Calu3 (cell line): ENCODE data around the gene PADI1. TPM values are rescaled to one million over a fixed set of nuclear protein-coding genes. Genes with fewer than 3 reads are reported as not detected.
A peak's percentile ranks its signal among the peaks of the same experiment; 100 is the strongest.

ENCODE experiments used
- BruUV-seq: library from RNA; stranded (reverse); fragments of 400-500 nt; replicated peaks from 2 replicates; lab custom pipeline; 2021; lab: Mats Ljungman, UMichigan
- CTCF ChIA-PET: fragments of 300-600 bp; sonication (Branson Sonifier 250); formaldehyde crosslinking; loops from one replicate; lab custom pipeline; 2022; ENCODE audit warnings: antibody characterized with exemption; lab: Charles Lee
- DNase-seq: peaks from one replicate; pipeline ENCODE4 v3.0.0; 2022
- H3K27ac Mint-ChIP-seq: one replicate; pipeline ENCODE4 v1.8.0; 2022; ENCODE audit warnings: mixed read lengths; ENCODE audit not compliant: unreplicated experiment
- H3K27me3 Mint-ChIP-seq: one replicate; pipeline ENCODE4 v1.8.0; 2022; ENCODE audit warnings: mixed read lengths; ENCODE audit not compliant: unreplicated experiment
- H3K36me3 Mint-ChIP-seq: one replicate; pipeline ENCODE4 v1.8.0; 2022; ENCODE audit warnings: mild to moderate bottlenecking, moderate library complexity, mixed read lengths; ENCODE audit not compliant: insufficient read depth, unreplicated experiment
- H3K4me1 Mint-ChIP-seq: one replicate; pipeline ENCODE4 v1.8.0; 2022; ENCODE audit warnings: mild to moderate bottlenecking, low read depth, mixed read lengths; ENCODE audit not compliant: unreplicated experiment
- H3K4me3 Mint-ChIP-seq: one replicate; pipeline ENCODE4 v1.8.0; 2022; ENCODE audit warnings: mild to moderate bottlenecking, low read depth, moderate library complexity, mixed read lengths; ENCODE audit not compliant: unreplicated experiment
- H3K9me3 Mint-ChIP-seq: one replicate; pipeline ENCODE4 v1.8.0; 2022; ENCODE audit warnings: low read depth, mixed read lengths; ENCODE audit not compliant: unreplicated experiment
- CTCF ChIP-seq: fragments of 200-600 bp; IDR thresholded peaks from one replicate; pipeline ENCODE4 v1.8.0; 2022; ENCODE audit warnings: antibody characterized with exemption; ENCODE audit not compliant: unreplicated experiment
- intact Hi-C: fragments of 100-400 bp; cut with micrococcal nuclease; formaldehyde crosslinking; loops from one replicate; pipeline ENCODE4 v1.10.0; 2022; ENCODE audit not compliant: unreplicated experiment
- total RNA-seq: library from RNA; stranded (reverse); gene quantifications from 2 replicates; pipeline ENCODE4 v1.2.3, GENCODE V29; 2022

Gene PADI1
- total RNA-seq, 1 experiment from 2014 or later = 2.3 TPM

DNA sequence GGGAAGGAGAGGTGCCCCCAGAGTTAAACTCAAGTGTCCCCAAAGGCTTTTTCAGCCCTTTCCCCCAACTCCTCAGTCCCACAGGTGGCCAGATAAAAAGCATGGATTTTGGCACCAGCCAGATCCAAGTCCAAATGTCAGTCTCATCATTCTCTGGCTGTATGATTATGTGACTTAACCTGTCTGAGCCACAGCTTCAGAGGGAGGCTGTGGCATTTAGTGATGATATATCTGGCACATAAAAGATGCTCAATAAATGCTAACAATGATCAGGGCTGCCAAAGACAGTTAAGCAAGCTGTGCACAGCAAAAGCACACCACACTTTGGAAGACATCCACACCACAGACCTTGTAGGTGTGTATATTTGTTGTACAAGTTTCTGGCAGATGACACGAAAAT, 38.3 kb downstream of the PADI1 start:
- no peaks in the 10 kb centered on the region for H3K36me3 Mint-ChIP-seq
- CTCF ChIA-PET = no interaction called here
- no TSS peak for BruUV-seq

GRCh38 chr1:17244821-17245740, 40.2 kb downstream of the PADI1 start:
- Mint-ChIP-seq H3K27ac (peak overlapping the region; percentile 50), H3K36me3 (peaks cover under 1% of the 10 kb centered on the region)

More for the DNA sequence above, 38.3 kb downstream of the PADI1 start:
- no peak for DNase-seq
- no peak overlapping the region for H3K4me3 Mint-ChIP-seq
- no peak for TF ChIP-seq CTCF
- H3K27me3 Mint-ChIP-seq = no peaks in the 10 kb centered on the region
- no peak overlapping the region for H3K27ac Mint-ChIP-seq
- H3K4me1 Mint-ChIP-seq = peaks cover 20% of the 10 kb centered on the region
- H3K9me3 Mint-ChIP-seq = no peaks in the 10 kb centered on the region
- intact Hi-C loops = no loop called here

GRCh38 chr1:17245816-17246325, 40.9 kb downstream of the PADI1 start:
- no peak for TF ChIP-seq CTCF
- BruUV-seq = no TSS peak
- DNase-seq = peak; percentile 32
- CTCF ChIA-PET = interaction anchor here (0.6 kb wide), 1 partner anchor 154 kb away, joined by 4 read pairs; no protein-coding TSS in a partner anchor
- Mint-ChIP-seq H3K36me3 (peaks cover 8% of the 10 kb centered on the region), H3K4me1 (peaks cover 30% of the 10 kb centered on the region), H3K27ac (peak overlapping the region; percentile 50), H3K27me3 (no peaks in the 10 kb centered on the region), H3K4me3 (no peak overlapping the region), H3K9me3 (no peaks in the 10 kb centered on the region)
- intact Hi-C loops = no loop called here

More at GRCh38 chr1:17244821-17245740, 40.2 kb downstream of the PADI1 start:
- no peak for DNase-seq
- Mint-ChIP-seq H3K4me1 (peaks cover 22% of the 10 kb centered on the region), H3K27me3 (no peaks in the 10 kb centered on the region), H3K9me3 (no peaks in the 10 kb centered on the region), H3K4me3 (no peak overlapping the region)
- BruUV-seq = no TSS peak
- intact Hi-C loops = no loop called here
- CTCF ChIA-PET = interaction anchor here (0.6 kb wide), 2 partner anchors 155 to 190 kb away, joined by 4 read pairs; no protein-coding TSS in a partner anchor
- no peak for TF ChIP-seq CTCF

DNA sequence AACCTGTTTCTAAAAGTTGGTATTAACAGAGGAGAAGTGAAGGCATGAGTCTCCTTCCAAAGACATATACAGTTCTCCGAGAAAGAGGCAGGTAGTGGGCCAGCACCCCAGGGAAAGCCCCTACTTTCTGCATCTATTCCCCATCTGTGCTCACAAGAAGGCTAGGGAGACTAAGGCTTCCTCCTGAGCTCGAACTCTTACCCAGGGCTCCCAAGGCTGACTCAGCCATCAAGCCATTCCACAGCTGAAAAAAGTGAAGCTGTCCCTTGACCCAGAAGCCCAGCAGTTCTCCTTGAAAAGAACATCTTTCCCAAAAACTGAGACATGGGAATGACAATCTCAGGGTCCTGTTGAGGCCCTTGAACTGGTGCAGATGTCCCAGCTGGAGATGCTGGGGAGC, 42.0 kb downstream of the PADI1 start:
- Mint-ChIP-seq H3K27me3 (no peaks in the 10 kb centered on the region), H3K4me1 (peaks cover 41% of the 10 kb centered on the region), H3K36me3 (peaks cover 12% of the 10 kb centered on the region), H3K9me3 (no peaks in the 10 kb centered on the region), H3K27ac (no peak overlapping the region), H3K4me3 (no peak overlapping the region)
- no peak for DNase-seq
- no peak for TF ChIP-seq CTCF
- no TSS peak for BruUV-seq
- CTCF ChIA-PET = no interaction called here
- intact Hi-C loops = no loop called here
